SU-DHL-6 (cell line): ENCODE data around the gene GCNT1.

ENCODE experiments used
- H2AFZ ChIP-seq: fragments of 200-600 bp; sonication (generic); 2 replicates; pipeline ENCODE4 v1.6.1; 2014; ENCODE audit warnings: low read depth, mild to moderate bottlenecking, moderate library complexity, mixed read lengths, antibody characterized with exemption, low read length; ENCODE audit not compliant: severe bottlenecking
- H3F3A ChIP-seq: fragments of 200-600 bp; shearing (Covaris generic); 2 replicates; pipeline ENCODE4 v1.6.0; 2016; ENCODE audit warnings: antibody characterized with exemption, mild to moderate bottlenecking; ENCODE audit not compliant: insufficient read depth
- H3K27ac ChIP-seq: fragments of 200-600 bp; sonication (generic); 2 replicates; pipeline ENCODE4 v1.5.1; 2016; ENCODE audit warnings: low read depth, mild to moderate bottlenecking, low read length, moderate library complexity, mixed read lengths
- H3K27me3 ChIP-seq: fragments of 200-600 bp; sonication (generic), shearing (Covaris generic); 2 replicates; pipeline ENCODE4 v1.6.0; 2014; ENCODE audit warnings: mild to moderate bottlenecking, low read length
- H3K36me3 ChIP-seq: fragments of 200-600 bp; sonication (generic); 2 replicates; pipeline ENCODE4 v1.6.1; 2014; ENCODE audit warnings: mild to moderate bottlenecking, low read length, mixed read lengths
- H3K4me2 ChIP-seq: fragments of 300-600, 200-600 bp; shearing (Covaris generic), sonication (generic); 2 replicates; pipeline ENCODE4 v1.6.0; 2014; ENCODE audit warnings: low read length, low read depth, mild to moderate bottlenecking; ENCODE audit not compliant: poor library complexity, severe bottlenecking
- H3K4me3 ChIP-seq: fragments of 200-600 bp; sonication (generic); 2 replicates; pipeline ENCODE4 v1.5.1; 2014; ENCODE audit warnings: antibody characterized with exemption, low read length, mild to moderate bottlenecking, mixed read lengths; ENCODE audit not compliant: insufficient read depth, poor library complexity, severe bottlenecking
- H3K79me2 ChIP-seq: fragments of 200-600 bp; sonication (generic); 2 replicates; pipeline ENCODE4 v1.6.1; 2014; ENCODE audit warnings: mild to moderate bottlenecking, low read length, moderate library complexity; ENCODE audit not compliant: insufficient read depth
- H3K9ac ChIP-seq: fragments of 200-600 bp; sonication (generic); 2 replicates; pipeline ENCODE4 v1.7.0; 2014; ENCODE audit warnings: mild to moderate bottlenecking, low read length
- H3K9me2 ChIP-seq: fragments of 200-600 bp; sonication (generic); replicated peaks from 2 replicates; pipeline ENCODE4 v1.6.1; 2014; ENCODE audit warnings: low read length; ENCODE audit not compliant: insufficient read depth
- H3K9me3 ChIP-seq: fragments of 200-600 bp; sonication (generic); 2 replicates; pipeline ENCODE4 v1.6.1; 2014; ENCODE audit warnings: low read length, mixed read lengths; ENCODE audit not compliant: insufficient read depth
- H4K20me1 ChIP-seq: fragments of 200-600 bp; sonication (generic); 2 replicates; pipeline ENCODE4 v1.6.1; 2014; ENCODE audit warnings: low read depth, mild to moderate bottlenecking, antibody characterized with exemption, low read length, moderate library complexity, mixed read lengths
- EZH2phosphoT487 ChIP-seq: fragments of 200-600 bp; sonication (generic), shearing (Covaris generic); conservative IDR thresholded peaks from 2 replicates; pipeline ENCODE4 v1.6.1; 2018; ENCODE audit warnings: mild to moderate bottlenecking, antibody characterized with exemption, low read length, moderate library complexity, mixed read lengths
- TF ChIP-seq, protein P1 (sequence below): fragments of 200-600 bp; sonication (generic); IDR thresholded peaks from one replicate; pipeline ENCODE4 v1.5.1; 2017; ENCODE audit warnings: antibody characterized with exemption, mild to moderate bottlenecking, low read length, moderate library complexity; ENCODE audit not compliant: insufficient read depth, poor library complexity, severe bottlenecking

The GCNT1 gene

DNA sequence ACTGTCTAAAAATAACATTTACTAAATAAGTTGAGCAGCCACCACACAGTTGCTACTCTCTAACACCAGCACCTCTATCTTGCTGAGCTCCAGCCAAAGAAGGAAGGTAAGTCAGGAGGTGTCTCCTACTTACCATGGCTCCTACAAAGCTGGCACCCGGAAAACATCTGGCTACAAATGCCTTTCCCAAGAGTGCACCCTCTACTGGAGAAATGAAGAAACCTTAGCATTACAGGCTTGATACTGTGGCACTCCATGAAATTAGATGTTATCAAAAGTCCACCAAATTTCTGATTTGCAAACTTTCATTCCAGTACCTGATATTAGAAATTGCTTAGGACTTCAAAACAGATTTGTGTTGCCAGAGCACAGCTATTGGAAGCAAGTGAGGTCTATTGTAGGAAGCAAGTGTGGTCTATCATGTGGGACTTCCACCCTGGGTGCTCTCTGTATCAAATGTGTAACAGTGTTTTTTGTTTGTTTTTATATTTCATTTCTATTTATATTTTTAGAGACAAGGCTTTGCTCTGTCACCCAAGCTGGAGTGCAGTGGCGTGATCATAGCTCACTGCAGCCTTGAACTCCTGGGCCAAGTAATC, 39.1 kb upstream of the GCNT1 start:
- Histone ChIP-seq H3F3A (no peaks in the 10 kb centered on the region), H3K36me3 (no peaks in the 10 kb centered on the region), H4K20me1 (no peaks in the 10 kb centered on the region), H3K9ac (no peak overlapping the region), H3K9me2 (no peaks in the 10 kb centered on the region), H3K79me2 (no peaks in the 10 kb centered on the region), H3K27ac (no peak overlapping the region), H2AFZ (no peak overlapping the region), H3K4me2 (no peak overlapping the region), H3K9me3 (no peaks in the 10 kb centered on the region), H3K4me3 (no peak overlapping the region), H3K27me3 (no peaks in the 10 kb centered on the region)
- TF ChIP-seq EZH2phosphoT487 = no peak
- TF ChIP-seq, protein P1, sequence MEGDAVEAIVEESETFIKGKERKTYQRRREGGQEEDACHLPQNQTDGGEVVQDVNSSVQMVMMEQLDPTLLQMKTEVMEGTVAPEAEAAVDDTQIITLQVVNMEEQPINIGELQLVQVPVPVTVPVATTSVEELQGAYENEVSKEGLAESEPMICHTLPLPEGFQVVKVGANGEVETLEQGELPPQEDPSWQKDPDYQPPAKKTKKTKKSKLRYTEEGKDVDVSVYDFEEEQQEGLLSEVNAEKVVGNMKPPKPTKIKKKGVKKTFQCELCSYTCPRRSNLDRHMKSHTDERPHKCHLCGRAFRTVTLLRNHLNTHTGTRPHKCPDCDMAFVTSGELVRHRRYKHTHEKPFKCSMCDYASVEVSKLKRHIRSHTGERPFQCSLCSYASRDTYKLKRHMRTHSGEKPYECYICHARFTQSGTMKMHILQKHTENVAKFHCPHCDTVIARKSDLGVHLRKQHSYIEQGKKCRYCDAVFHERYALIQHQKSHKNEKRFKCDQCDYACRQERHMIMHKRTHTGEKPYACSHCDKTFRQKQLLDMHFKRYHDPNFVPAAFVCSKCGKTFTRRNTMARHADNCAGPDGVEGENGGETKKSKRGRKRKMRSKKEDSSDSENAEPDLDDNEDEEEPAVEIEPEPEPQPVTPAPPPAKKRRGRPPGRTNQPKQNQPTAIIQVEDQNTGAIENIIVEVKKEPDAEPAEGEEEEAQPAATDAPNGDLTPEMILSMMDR = peak; percentile 58

DNA sequence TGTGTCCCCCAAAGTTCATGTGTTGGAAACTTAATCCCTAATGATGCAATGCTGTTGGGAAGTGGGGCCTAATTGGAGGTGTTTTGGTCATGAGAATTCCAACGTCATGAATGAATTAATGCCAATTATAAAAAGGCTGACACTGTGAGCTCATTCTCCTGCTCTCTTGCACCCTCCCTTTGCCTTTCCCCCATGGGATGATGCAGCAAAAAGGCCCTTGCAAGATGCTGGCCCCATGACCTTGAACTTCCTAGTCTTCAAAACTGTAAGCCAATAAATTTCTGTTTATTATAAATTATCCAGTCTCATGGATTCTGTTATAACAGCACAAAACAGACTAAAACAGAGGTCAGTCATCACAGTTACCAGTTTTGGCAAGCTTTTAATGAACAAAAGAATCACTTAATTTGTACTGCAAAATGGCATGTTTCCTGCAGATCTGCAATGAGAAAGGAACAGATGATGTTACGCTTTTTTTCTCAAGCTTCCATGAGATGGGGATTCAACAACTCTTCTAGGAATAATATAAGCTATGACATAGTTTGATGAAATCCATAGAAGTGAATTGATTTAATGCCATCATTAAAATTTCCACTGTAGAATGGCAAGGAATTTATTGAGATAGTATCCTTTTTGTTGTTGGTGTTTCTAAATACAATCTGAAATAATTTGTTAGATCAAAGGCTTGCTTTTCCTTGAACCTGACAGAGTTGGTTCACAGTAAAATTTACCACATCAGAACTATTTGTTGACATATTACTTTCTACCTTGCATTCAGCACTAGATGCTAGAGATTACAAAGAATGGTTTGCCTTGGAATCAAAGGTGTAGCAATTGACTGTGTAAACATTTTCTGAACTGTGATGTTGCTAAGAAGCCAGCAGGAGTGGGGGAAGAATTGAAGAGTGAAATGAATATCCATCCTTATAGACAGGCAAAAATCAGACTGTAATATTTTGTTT, 35.5 kb upstream of the GCNT1 start:
- no peak overlapping the region for H3K4me2 ChIP-seq

DNA sequence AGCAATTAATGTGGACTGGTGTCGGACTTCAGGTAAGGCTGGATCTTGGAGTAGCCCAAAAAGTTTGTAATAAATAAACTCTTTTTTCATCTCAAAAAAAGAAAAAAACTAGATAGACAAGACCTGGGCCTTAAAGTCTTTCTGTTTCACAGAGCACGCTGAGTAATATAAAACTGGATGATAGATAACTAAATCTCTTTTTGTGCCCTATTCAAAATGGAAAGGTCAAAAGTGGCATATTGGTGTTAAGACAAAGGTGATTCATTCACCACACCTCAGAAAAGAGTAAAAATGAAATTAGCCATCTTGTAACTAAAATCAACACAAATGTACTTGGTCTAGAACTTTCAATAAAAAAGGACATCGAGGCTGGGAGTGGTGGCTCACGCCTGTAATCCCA, 34.5 kb upstream of the GCNT1 start:
- no peak overlapping the region for H3K4me3 ChIP-seq
- H3K4me2 ChIP-seq = no peak overlapping the region
- no peaks in the 10 kb centered on the region for H3K36me3 ChIP-seq
- H2AFZ ChIP-seq = no peak overlapping the region
- TF ChIP-seq, protein P1 = no peak
- no peak for TF ChIP-seq EZH2phosphoT487
- H3K9me2 ChIP-seq = no peaks in the 10 kb centered on the region
- H3K27me3 ChIP-seq = no peaks in the 10 kb centered on the region
- H3K9me3 ChIP-seq = no peaks in the 10 kb centered on the region
- no peaks in the 10 kb centered on the region for H4K20me1 ChIP-seq
- H3K9ac ChIP-seq = no peak overlapping the region
- no peak overlapping the region for H3K27ac ChIP-seq
- H3F3A ChIP-seq = no peaks in the 10 kb centered on the region
- H3K79me2 ChIP-seq = no peaks in the 10 kb centered on the region

More for the DNA sequence above, 35.5 kb upstream of the GCNT1 start:
- Histone ChIP-seq H3F3A (no peaks in the 10 kb centered on the region), H3K27ac (no peak overlapping the region), H3K4me3 (no peak overlapping the region), H3K9me3 (no peaks in the 10 kb centered on the region), H3K36me3 (no peaks in the 10 kb centered on the region), H3K9me2 (no peaks in the 10 kb centered on the region), H2AFZ (no peak overlapping the region), H3K27me3 (no peaks in the 10 kb centered on the region), H4K20me1 (no peaks in the 10 kb centered on the region), H3K9ac (no peak overlapping the region), H3K79me2 (no peaks in the 10 kb centered on the region)
- TF ChIP-seq, protein P1 = no peak
- TF ChIP-seq EZH2phosphoT487 = no peak
